ENCODE measurements around the gene CTIF. TPM values are rescaled to one million over a fixed set of nuclear protein-coding genes. Genes with fewer than 3 reads are reported as not detected.
A peak's percentile ranks its signal among the peaks of the same experiment; 100 is the strongest.

Gene CTIF
- total RNA-seq, 4 donors from 2014 or later = 72.2 to 137 (median 86.5) TPM

GRCh38 chr18:48590678-48591077, 51.8 kb downstream of the CTIF start:
- H3K9me3 ChIP-seq = no peaks in the 10 kb centered on the region
- no peak for TF ChIP-seq EP300 (IDR thresholded peaks at IDR 0.05)
- TF ChIP-seq POLR2A (IDR thresholded peaks at IDR 0.05) = no peak

DNA sequence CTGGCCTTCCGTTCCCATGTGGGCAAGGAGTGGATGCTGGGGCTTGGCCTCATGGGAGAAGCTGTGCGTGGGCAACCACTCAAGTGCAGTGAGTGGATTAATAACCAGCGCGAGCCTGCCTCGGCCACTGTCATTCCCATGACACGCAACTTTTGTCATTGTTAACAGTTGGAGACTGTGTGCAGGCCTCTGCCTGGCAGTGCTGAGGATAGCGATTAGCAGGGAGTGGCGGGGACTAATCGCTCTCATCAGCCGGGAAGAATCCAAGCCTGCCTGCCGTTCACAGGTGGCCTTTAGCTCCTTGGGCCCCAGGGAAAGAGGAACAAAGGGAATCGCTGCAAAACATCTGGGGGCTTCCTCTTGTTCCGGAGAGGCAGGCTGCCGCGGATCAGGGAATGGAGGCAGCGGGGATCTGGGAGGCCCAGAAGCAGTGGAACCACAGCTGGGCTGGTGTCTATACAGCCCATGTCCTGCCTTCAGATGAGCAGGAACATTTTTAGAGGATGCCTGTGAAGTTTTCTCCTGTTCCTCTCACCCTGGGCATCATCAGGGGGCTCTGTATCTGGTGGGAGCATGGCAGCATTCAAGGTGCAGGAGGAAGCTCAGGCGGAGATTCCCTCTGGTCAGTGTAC, 53.8 kb downstream of the CTIF start:
- peaks cover 0 to 20% (median 0%) of the 10 kb centered on the region in 3 donors for H3K36me3 ChIP-seq
- WGBS, 2 donors = 88 to 91% methylated on average over 17 of the region's 17 CpGs
- no peaks in the 10 kb centered on the region for H3K27me3 ChIP-seq
- H3K4me1 ChIP-seq = peaks cover 0 to 24% (median 6%) of the 10 kb centered on the region in 4 donors
- H3K4me3 ChIP-seq = no peak overlapping the region
- no peaks in the 10 kb centered on the region for H3K9me3 ChIP-seq
- DNase-seq (ENCODE audit: low spot score in 2 of 2) = no peak
- no peak overlapping the region for H3K27ac ChIP-seq
- no peak for TF ChIP-seq EP300 (IDR thresholded peaks at IDR 0.05)

More at GRCh38 chr18:48590678-48591077, 51.8 kb downstream of the CTIF start:
- no peak overlapping the region for H3K4me3 ChIP-seq
- peaks cover 0 to 11% (median 0%) of the 10 kb centered on the region in 3 donors for H3K36me3 ChIP-seq
- peaks cover 0 to 24% (median 6%) of the 10 kb centered on the region in 4 donors for H3K4me1 ChIP-seq
- no peaks in the 10 kb centered on the region for H3K27me3 ChIP-seq
- H3K27ac ChIP-seq = peak overlapping the region in 1 of 4 donors; percentile 80
- WGBS, 2 donors = 97% methylated on average over 5 of the region's 5 CpGs
- no peak for DNase-seq (ENCODE audit: low spot score in 2 of 2)

DNA sequence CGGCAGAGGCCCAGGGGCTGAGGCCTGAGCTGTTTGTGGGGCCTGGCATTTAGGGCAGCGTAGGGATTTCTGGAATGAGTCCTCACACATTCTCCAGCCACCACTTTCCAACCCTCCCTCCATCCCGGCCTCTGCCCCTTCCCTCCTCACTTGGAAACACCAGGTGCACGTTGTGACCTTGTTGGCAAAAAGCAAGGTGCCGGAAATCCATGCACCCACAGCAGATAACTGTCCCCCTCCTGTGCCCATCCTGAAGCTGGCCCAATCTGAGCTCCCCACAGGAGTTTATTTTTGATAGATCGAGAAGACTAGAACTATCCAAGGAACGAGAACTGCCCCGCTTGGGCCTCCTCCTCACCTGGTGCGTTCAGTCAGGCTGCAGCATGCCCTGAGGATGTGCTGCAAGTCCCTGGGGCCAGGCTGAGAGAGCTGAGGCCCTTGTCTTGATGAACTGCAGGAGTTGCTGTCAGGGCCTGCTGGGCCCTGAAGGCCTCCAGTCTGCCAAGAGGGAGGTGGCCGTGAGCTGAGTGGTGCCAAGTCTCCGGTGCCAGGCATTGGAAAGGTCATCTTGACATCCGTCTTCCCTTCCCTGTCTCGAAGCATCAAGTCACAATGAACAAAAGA, 55.8 kb downstream of the CTIF start:
- peaks cover 0 to 17% (median 4%) of the 10 kb centered on the region in 4 donors for H3K4me1 ChIP-seq
- 77 to 85% methylated on average over 13 of the region's 13 CpGs for WGBS, 2 donors
- peaks cover 0 to 20% (median 0%) of the 10 kb centered on the region in 3 donors for H3K36me3 ChIP-seq
- DNase-seq (ENCODE audit: low spot score in 2 of 2) = no peak
- H3K4me3 ChIP-seq = no peak overlapping the region
- no peaks in the 10 kb centered on the region for H3K9me3 ChIP-seq
- TF ChIP-seq EP300 (IDR thresholded peaks at IDR 0.05) (no peak), POLR2A (IDR thresholded peaks at IDR 0.05) (no peak)
- TF ChIP-seq, protein P1, sequence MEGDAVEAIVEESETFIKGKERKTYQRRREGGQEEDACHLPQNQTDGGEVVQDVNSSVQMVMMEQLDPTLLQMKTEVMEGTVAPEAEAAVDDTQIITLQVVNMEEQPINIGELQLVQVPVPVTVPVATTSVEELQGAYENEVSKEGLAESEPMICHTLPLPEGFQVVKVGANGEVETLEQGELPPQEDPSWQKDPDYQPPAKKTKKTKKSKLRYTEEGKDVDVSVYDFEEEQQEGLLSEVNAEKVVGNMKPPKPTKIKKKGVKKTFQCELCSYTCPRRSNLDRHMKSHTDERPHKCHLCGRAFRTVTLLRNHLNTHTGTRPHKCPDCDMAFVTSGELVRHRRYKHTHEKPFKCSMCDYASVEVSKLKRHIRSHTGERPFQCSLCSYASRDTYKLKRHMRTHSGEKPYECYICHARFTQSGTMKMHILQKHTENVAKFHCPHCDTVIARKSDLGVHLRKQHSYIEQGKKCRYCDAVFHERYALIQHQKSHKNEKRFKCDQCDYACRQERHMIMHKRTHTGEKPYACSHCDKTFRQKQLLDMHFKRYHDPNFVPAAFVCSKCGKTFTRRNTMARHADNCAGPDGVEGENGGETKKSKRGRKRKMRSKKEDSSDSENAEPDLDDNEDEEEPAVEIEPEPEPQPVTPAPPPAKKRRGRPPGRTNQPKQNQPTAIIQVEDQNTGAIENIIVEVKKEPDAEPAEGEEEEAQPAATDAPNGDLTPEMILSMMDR (IDR thresholded peaks at IDR 0.05) = no peak
- peak overlapping the region in 1 of 4 donors; percentile 11 for H3K27ac ChIP-seq
- no peaks in the 10 kb centered on the region for H3K27me3 ChIP-seq

DNA sequence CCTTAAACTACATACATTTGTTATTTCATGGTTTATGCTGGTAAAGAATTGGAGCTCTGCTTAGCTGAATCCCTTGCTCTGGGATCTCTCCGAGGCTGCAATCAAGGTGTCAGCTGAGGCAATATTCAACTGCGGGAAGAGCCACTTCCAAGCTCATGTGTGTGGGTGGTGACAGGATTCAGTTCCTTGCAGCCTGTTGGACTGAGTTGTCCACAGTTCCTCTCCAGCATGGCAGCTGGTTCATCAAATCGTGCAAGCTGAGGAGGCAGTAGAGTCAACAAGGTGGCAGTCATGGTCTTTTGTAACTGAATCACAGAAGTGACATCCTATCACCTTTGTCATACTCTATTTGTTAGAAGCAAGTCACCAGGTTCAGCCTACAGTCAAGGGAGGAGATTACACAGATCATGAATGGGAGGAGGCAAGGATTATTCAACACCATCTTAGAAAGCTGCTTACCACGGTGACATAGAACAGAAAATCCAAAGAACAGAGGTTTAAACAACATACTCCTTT, 56.9 kb downstream of the CTIF start:
- Histone ChIP-seq H3K36me3 (peaks cover 0 to 20% (median 0%) of the 10 kb centered on the region in 3 donors), H3K27ac (no peak overlapping the region), H3K9me3 (no peaks in the 10 kb centered on the region), H3K27me3 (no peaks in the 10 kb centered on the region), H3K4me3 (no peak overlapping the region), H3K4me1 (peaks cover 0 to 12% (median 0%) of the 10 kb centered on the region in 4 donors)
- no peak for DNase-seq (ENCODE audit: low spot score in 2 of 2)
- 94 to 98% methylated on average over 4 of the region's 4 CpGs for WGBS, 2 donors
- no peak for TF ChIP-seq EP300 (IDR thresholded peaks at IDR 0.05)
- TF ChIP-seq, protein P1 (IDR thresholded peaks at IDR 0.05) = no peak
- no peak for TF ChIP-seq POLR2A (IDR thresholded peaks at IDR 0.05)

DNA sequence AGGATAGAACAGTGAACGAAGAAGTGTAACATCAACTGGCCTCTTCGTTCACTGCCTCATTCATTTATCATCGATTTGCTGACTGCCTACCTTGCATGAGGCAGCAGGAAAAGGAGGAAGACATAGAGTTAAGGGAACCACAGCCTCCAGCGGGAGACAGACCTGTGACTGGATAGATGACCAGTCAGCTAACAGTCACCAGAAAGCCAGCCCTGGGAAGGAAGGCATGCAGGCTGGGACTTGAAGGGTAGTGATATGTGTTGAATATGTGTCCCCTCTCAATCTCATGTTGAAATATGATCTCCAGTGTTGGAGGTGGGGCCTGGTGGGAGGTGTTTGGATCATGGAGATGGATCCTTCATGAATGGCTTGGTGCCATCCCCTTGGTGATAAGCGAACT, 58.3 kb downstream of the CTIF start:
- DNase-seq (ENCODE audit: low spot score in 2 of 2) = no peak
- Histone ChIP-seq H3K27me3 (no peaks in the 10 kb centered on the region), H3K36me3 (peaks cover 0 to 20% (median 0%) of the 10 kb centered on the region in 3 donors), H3K4me1 (peaks cover 0 to 7% (median 0%) of the 10 kb centered on the region in 4 donors), H3K9me3 (no peaks in the 10 kb centered on the region), H3K27ac (no peak overlapping the region), H3K4me3 (no peak overlapping the region)
- TF ChIP-seq, protein P1 (IDR thresholded peaks at IDR 0.05) = no peak
- TF ChIP-seq EP300 (IDR thresholded peaks at IDR 0.05) = no peak
- no peak for TF ChIP-seq POLR2A (IDR thresholded peaks at IDR 0.05)
- 75 to 78% methylated on average over 5 of the region's 5 CpGs for WGBS, 2 donors

GRCh38 chr18:48597671-48598070, 58.8 kb downstream of the CTIF start:
- TF ChIP-seq EP300 (IDR thresholded peaks at IDR 0.05) = no peak
- TF ChIP-seq, protein P1 (IDR thresholded peaks at IDR 0.05) = no peak
- TF ChIP-seq POLR2A (IDR thresholded peaks at IDR 0.05) = no peak
- WGBS, 2 donors = 82 to 86% methylated on average over 3 of the region's 3 CpGs
- no peak overlapping the region for H3K4me3 ChIP-seq
- H3K27ac ChIP-seq = no peak overlapping the region
- H3K4me1 ChIP-seq = peaks cover 0 to 7% (median 0%) of the 10 kb centered on the region in 4 donors
- H3K9me3 ChIP-seq = no peaks in the 10 kb centered on the region
- DNase-seq (ENCODE audit: low spot score in 2 of 2) = no peak
- H3K36me3 ChIP-seq = peaks cover 0 to 20% (median 0%) of the 10 kb centered on the region in 3 donors
- H3K27me3 ChIP-seq = no peaks in the 10 kb centered on the region
